MG63 (cell line): ENCODE results near the gene CUEDC1. TPM values are rescaled to one million over a fixed set of nuclear protein-coding genes. Genes with fewer than 3 reads are reported as not detected.
A peak's percentile ranks its signal among the peaks of the same experiment; 100 is the strongest.

Source experiments
- DNase-seq: peaks from one replicate; pipeline ENCODE4 v3.0.0-alpha.2; 2020
- H3K27me3 ChIP-seq: fragments of 250-450 bp; sonication (Bioruptor Pico); 2 replicates; pipeline ENCODE4 v1.5.1; 2020; ENCODE audit warnings: mild to moderate bottlenecking, moderate library complexity
- H3K36me3 ChIP-seq: fragments of 250-450 bp; sonication (Bioruptor Pico); 2 replicates; pipeline ENCODE4 v1.5.1; 2020; ENCODE audit warnings: mild to moderate bottlenecking, moderate library complexity
- H3K4me3 ChIP-seq: fragments of 250-450 bp; sonication (Bioruptor Pico); 2 replicates; pipeline ENCODE4 v1.5.1; 2020; ENCODE audit warnings: mild to moderate bottlenecking, moderate library complexity
- H3K9me3 ChIP-seq: fragments of 250-450 bp; sonication (Bioruptor Pico); 2 replicates; pipeline ENCODE4 v1.5.1; 2020; ENCODE audit warnings: mild to moderate bottlenecking, moderate library complexity
- total RNA-seq: library from RNA; depleted of rRNA; stranded (reverse); fragments of >200 nt; shearing (Covaris generic); gene quantifications from 2 replicates; pipeline ENCODE4 v1.2.3, GENCODE V29; 2014; ENCODE audit warnings: low replicate concordance; rRNA removed

CUEDC1 gene, protein sequence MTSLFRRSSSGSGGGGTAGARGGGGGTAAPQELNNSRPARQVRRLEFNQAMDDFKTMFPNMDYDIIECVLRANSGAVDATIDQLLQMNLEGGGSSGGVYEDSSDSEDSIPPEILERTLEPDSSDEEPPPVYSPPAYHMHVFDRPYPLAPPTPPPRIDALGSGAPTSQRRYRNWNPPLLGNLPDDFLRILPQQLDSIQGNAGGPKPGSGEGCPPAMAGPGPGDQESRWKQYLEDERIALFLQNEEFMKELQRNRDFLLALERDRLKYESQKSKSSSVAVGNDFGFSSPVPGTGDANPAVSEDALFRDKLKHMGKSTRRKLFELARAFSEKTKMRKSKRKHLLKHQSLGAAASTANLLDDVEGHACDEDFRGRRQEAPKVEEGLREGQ
- 3.0 and 10.2 TPM in 2 replicates for total RNA-seq

DNA sequence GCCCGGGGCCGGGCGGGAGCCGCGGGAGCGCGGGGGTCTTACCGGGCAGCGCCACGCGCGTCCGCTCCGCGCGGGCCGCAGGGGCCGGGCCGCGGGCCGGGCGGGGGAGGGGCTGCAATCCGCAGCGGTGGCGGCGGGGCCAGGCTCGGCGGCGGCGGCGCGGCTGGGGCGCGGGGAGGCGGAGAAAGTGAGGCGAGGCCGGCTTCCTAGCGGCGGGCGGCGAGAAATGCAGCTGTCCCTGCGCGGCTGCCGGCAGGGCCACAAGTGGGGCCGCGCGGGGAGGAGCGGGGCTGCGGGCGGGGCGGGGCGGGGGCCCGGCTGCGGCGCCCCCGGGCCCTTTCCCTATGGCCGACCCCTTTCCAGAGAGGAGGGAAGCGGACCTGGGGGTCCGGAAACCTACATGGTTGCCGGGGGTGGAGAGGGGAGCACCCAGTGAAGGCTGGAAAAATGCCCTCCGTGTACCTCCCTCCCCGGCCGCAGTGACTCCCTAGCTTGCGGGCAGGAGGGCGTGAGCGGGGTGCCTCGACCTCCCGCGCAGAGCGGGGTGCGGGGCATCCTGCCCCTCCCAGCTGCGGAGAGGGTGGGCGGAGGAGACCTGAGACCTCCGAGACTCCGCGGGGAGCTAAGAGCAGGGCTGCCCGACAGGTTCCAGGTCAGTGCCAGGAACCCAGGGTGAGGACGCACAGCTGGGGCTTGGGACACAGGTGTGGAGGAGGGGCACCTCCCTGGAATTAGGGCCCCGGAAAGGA is at the start of gene CUEDC1:
CUEDC1 (minus strand) TSS at position 230 of the 749 bp plus-strand sequence. CDS start 69,848 bp downstream, outside the sequence.
- peak; percentile 84 for DNase-seq
- H3K9me3 ChIP-seq, result no peaks in the 10 kb centered on the region
- peaks cover 4% of the 10 kb centered on the region; the same call in 1 of the 2 replicates for H3K36me3 ChIP-seq
- H3K27me3 ChIP-seq, result no peaks in the 10 kb centered on the region
- peak within 1 kb of the TSS; percentile 68 for H3K4me3 ChIP-seq

DNA sequence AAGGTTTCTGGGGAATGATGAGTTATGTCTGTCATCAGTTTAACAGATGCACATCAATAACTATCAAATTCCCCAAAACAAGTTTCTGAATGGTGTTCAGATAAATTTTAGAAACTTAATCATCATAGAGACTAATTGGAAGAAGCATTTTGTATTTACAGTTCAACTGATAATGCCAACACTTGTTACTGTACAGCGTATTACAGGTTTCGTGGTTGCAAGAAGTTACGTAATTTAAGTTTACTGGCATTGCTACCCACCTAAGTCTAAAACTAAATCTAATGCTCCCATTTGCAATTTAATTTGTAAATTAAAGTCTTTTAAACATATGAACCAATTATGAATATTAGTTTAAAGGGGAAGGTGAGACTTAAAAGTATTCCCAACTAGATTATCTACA is 48.8 kb upstream of the CUEDC1 start:
- Histone ChIP-seq H3K27me3 (no peaks in the 10 kb centered on the region), H3K9me3 (no peaks in the 10 kb centered on the region), H3K36me3 (peaks cover 79% of the 10 kb centered on the region), H3K4me3 (peak overlapping the region; percentile 96)
- DNase-seq, result no peak

DNA sequence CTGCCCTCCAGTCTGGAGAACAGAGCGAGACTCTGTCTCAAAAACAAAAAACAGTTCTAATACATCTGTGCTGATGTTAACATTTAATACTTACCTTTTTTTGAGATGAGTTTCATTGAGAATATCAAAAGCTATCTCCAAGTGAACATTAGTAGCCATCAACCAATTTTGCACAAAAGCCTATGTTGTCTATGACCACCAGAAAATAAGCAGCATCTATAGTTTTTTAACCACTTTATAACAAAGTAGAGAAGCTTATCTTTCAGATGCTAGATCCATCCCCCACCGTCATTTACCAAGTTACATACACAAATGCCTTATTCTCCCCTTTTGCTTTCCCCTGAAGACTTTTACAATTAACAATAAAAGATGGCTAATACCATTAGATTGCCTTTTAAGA is 47.8 kb upstream of the CUEDC1 start:
- Histone ChIP-seq H3K4me3 (no peak overlapping the region; the same call in 1 of the 2 replicates), H3K36me3 (peaks cover 90% of the 10 kb centered on the region)

DNA sequence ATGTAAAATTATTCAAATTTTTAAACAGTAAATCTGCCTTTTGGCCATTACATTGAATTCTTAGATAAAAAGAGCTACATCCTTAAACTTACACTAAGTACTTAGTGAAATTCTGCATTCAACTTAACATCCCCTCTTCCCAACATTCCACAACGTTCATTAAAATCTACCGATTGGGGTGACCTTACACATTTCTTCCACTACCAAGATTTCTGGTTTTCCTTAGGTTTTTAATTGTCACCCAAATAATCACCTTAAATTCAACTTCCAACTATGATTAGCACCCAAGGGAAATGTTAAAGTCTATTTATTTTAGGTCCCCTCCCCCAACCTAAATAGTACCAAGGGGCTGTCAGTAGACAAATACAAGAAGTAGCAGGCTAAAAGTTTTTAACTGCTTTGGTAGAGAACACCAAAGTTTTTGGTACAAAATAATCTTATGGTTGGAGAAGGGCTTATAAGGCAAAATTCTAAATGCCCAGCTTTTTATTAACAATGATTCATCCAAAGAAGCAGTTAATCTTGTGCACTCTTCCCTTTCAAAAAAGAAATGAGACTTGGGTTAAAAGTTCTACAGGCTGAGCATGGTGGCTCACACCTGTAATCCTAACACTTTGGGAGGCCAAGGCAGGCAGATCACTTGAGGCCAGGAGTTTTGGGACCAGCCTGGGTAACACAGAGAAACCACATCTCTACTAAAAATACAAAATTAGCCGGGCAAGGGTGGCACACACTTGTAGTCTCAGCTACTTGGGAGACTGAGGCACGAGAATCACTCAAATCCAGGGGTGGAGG is 47.1 kb upstream of the CUEDC1 start:
- H3K27me3 ChIP-seq, result no peaks in the 10 kb centered on the region
- no peaks in the 10 kb centered on the region for H3K9me3 ChIP-seq
- peaks cover 96% of the 10 kb centered on the region for H3K36me3 ChIP-seq
- DNase-seq, result no peak
- H3K4me3 ChIP-seq, result no peak overlapping the region

More for the DNA sequence above, 47.8 kb upstream of the CUEDC1 start:
- Histone ChIP-seq H3K9me3 (no peaks in the 10 kb centered on the region), H3K27me3 (no peaks in the 10 kb centered on the region)
- DNase-seq, result no peak

DNA sequence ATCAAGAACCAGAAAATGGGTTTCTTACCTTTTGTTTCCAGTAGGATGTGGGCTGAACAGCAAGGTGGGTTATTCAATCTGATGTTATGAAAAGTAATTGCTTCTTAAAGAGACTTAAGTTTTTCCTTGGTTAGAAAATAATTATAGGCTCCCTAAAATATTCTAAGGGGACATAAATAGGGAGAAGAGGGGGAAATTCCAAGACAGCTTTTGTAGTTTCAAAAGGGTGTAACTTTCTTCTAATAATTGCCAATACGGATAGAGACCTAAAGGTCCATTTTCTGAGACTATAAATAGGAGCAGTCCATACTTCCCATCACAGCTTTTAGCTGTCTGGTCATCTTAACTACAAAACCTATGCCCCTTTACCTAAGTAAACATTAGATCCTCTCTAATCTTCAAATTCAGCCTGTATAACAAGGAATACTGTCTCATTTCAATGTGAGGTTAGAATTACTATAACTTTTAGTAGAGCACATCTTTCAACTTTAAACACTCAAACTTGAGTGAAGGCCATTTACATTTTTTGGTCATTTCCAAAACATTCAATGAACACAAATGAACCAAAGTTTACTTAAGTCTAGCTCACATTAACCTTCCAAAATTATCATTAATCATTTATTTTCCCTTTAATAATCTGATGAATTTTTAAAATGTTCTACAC is 46.4 kb upstream of the CUEDC1 start:
- no peak for DNase-seq
- Histone ChIP-seq H3K27me3 (no peaks in the 10 kb centered on the region), H3K36me3 (peaks cover 99% of the 10 kb centered on the region), H3K9me3 (no peaks in the 10 kb centered on the region), H3K4me3 (no peak overlapping the region)

DNA sequence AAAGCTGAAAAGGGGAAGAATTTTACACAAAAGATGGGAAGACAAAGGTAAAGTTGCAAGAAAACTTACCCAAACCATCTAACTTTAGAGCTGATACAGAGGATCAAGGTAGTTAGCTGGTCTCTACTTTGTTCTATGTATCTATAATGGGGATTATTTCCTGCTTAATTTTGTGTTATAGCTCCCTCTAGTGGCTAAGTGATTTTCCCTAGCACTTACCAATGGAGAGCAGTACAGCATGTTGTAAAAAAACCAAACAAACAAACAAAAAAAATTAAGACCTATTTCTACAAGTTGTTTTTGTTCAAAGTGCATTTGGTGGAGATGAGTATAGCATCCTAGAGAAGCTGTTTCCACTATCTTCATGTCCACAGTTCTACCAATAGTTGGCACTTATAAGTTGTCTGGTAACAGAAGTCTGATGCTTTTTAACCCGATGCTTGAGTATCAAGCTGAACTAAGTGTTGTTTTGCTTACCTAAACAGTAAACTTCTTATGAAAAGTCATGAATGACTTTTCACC is 44.3 kb upstream of the CUEDC1 start:
- Histone ChIP-seq H3K4me3 (no peak overlapping the region), H3K27me3 (no peaks in the 10 kb centered on the region), H3K36me3 (peaks cover 84% of the 10 kb centered on the region), H3K9me3 (no peaks in the 10 kb centered on the region)
- DNase-seq, result no peak

DNA sequence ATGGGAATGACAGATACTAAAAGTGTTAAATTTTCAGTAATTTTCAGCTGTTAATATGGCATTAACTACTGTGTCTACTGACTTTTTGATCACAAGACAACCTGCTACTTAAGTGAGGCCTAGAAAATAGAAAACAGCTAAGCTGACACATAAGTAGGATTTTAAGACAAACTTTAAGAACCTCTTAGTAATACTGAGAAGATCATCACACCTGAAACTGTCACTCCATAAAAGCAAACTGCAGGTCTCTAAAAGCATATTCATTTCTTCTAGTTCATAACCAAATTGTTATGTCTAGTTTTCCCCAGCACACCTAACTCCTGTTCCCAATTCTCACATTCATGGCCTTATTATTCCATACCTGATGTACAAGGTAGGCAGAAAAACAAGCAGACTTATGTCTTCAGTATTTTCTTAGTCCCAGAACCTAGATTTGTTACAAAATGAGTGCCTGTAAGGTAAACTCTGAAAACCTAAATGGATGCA is 43.8 kb upstream of the CUEDC1 start:
- Histone ChIP-seq H3K4me3 (no peak overlapping the region), H3K9me3 (no peaks in the 10 kb centered on the region), H3K36me3 (peaks cover 79% of the 10 kb centered on the region)

DNA sequence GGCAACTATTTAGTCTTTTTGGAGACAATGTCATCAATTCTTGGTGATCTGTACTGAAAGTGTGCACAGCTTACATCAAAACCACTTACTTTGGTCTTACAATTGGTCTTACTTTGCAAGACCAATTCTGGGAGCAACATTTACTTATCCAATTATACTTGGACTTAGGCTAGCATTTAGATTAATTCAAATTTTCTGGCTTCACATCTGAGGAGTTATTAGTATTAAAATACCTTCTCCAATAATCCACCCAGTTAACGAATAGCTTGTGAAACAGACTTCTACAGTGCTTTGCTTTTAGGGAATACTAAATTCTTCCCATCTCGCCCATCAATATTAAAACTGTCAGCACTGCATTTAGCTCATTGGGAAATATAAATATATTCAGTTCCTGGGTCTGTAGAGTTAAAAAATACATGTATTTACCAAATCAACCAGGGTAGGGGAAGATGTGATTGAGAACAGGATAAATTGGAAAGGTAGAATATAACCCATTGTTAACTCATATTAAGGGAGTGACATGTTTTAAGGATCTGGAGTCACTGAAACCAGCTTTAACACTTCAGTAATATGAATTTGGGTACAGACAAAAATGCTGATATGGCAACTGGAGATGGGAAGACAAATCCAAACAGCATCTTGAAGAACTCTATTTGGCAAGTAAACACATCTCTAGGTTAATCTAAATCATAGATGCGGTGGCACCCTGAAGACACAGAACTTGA is 42.0 kb upstream of the CUEDC1 start:
- Histone ChIP-seq H3K27me3 (no peaks in the 10 kb centered on the region), H3K9me3 (no peaks in the 10 kb centered on the region), H3K4me3 (no peak overlapping the region), H3K36me3 (peaks cover 70% of the 10 kb centered on the region)
- DNase-seq, result no peak

More for the DNA sequence above, 43.8 kb upstream of the CUEDC1 start:
- no peaks in the 10 kb centered on the region for H3K27me3 ChIP-seq
- DNase-seq, result no peak

DNA sequence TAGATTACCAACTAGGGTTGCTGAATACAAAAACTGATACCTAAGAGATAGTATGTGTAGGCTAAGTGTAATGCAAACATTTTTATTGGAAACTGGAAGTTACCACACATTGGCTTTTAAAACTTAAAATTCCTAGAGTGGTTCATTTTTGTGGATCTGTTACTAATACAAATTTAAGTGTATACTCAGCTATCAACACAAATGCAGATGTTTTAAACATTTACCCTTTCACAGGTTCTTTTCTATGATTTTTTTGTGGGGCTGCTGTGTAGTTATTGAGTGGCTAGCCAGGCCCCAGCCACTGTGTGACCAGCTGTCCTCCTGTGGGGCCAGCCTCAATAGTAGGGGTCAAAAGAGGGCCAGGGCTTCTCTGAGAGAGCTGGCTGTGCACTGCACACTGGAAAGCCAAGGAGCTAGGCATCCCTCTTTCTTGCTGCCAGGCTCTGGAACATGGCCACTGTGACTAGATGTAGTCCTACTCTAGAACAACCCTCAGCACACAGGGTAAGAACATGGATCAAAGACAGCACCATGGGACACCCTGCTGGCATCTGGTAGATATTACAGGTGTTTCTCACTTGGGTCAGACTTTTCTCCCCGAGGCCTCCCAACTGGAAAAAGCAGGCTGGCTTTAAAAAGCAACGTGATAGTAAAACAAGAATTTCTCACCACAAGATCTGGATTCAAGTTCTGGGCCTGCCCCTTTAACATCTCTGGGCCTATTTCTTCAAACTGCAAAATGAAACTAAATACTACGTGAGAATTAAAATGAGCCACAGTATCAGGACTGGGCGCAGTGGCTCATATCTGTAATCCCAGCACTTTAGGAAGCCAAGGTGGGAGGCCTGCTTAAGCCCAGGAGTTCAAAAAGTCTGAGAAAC is 40.1 kb upstream of the CUEDC1 start:
- no peak overlapping the region for H3K4me3 ChIP-seq
- H3K36me3 ChIP-seq, result peaks cover 53% of the 10 kb centered on the region
- no peaks in the 10 kb centered on the region for H3K9me3 ChIP-seq
- DNase-seq, result peak; percentile 74
- no peaks in the 10 kb centered on the region for H3K27me3 ChIP-seq

DNA sequence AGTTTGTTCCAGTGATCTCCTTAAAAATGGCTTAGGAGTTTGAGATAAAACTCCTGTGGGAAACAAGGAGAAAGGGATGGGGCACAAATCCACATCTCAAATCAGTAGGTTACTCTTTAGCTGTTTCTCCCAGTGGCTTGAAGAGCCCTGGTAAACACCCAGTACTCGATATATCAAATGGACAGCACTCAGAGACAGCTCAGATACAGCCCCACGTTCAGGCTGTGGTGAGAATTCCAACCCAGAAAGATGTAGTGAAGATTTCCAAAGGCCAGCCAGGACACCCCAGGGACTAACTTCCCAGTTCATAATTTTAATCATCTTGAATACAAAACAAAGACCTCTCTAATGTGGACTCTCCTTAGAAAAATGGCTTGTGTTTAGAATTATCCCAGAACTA is 39.2 kb upstream of the CUEDC1 start:
- H3K27me3 ChIP-seq, result no peaks in the 10 kb centered on the region
- no peak overlapping the region for H3K4me3 ChIP-seq
- no peaks in the 10 kb centered on the region for H3K9me3 ChIP-seq
- no peak for DNase-seq
- H3K36me3 ChIP-seq, result peaks cover 45% of the 10 kb centered on the region

DNA sequence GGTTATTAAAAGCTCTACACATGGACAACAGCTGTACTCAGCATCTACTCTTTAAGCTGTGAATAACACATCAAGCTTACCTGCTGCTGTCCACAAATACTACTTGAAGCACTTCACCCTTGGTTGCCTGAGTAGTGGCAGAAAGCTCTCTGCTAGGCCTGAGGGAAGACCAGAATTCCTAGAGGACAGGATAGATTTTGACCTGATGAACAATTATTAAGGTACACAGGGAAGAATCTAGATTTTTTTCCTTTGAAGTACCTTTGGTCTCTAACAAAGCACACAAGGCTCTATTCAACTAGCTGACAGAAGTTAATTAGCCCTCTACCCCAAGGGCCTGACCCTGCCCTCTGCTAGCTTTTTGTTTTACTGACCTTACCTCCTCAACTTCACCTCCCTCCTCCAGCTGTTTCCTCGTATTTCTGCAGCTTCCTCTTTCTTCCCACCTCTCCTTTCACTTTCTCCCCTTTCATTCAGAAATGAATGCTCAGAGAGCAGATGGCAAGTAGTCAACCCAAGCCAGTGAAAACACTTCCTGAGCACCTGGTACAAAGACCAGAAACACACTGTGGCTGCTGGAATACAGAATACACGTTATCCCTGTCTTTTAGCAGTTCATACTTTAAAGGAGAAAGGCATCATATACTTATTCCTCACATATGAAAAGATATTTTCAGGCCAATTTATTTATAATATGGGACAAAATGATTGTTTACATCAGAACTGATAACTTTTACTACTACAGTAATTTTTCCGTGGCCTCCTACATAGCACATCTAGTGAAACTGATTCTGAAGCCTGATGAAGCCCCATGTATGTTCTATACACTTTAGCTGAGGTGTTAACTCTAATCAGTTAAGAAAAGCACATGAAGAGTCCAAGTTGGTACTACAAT is 38.5 kb upstream of the CUEDC1 start:
- H3K4me3 ChIP-seq, result no peak overlapping the region
- no peaks in the 10 kb centered on the region for H3K27me3 ChIP-seq
- no peak for DNase-seq
- no peaks in the 10 kb centered on the region for H3K9me3 ChIP-seq
- H3K36me3 ChIP-seq, result peaks cover 38% of the 10 kb centered on the region

DNA sequence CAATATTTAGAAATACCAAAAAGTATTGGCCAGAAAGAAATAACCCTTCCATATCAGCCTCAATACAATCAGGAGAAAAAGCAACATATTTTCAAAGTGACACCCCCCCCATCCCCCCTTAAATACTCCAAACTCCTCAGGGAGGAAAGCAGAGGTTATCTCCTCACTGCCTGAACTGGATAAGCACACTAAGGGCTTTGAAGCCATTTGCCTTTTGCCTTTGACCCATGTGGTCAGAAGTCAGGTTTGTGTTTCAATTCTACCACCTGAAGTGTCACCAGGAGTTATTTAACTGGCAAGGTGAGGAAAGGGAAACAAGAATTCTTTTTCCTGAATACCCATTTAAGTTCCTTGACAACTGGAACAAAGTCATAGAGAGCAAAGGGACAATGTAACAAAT is 36.3 kb upstream of the CUEDC1 start:
- no peaks in the 10 kb centered on the region for H3K9me3 ChIP-seq
- no peak for DNase-seq
- H3K27me3 ChIP-seq, result no peaks in the 10 kb centered on the region
- H3K4me3 ChIP-seq, result no peak overlapping the region
- H3K36me3 ChIP-seq, result peaks cover 17% of the 10 kb centered on the region

DNA sequence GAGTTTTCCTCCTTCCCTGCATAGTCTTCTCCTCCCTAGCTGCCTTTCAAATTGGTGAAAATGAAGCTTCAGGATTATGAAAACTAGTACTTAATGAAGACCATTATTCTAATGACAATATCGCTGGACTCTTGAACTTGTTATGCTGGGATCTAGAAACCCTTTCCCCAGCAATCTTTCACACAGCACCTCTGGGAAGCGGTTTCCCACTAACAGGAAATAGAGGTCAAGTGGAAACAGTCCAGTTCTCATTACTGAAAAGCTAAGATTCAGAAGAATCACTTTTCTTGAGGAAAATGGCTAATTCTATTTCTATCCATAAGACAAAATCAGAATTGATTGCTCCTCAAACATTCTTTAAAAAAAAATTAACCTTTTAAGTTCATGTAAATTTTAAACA is 34.8 kb upstream of the CUEDC1 start:
- Histone ChIP-seq H3K9me3 (no peaks in the 10 kb centered on the region), H3K27me3 (no peaks in the 10 kb centered on the region), H3K4me3 (no peak overlapping the region), H3K36me3 (peaks cover 16% of the 10 kb centered on the region)
- DNase-seq, result no peak
